ENCODE results near the gene ZNF580.

The ZNF580 gene

DNA sequence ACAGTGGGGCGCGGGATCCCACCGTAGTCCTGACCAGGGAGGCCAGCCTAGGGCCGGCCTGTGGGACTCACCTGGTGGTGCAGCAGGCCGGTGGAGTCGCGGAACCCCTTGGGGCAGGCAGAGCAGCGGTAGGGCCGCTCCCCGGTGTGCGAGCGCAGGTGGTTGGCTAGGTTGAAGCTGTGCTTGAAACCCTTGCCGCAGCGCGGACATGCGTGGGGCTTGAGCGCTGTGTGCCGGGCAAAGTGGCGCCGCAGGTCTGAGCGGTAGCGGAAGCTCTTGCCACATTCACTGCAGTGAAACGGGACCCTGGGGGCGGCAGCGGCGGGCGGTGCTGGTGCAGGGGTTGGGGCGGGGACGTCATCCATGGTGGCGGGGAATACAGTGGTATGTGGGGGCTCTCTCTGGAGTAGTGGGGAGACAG, 43.3 kb upstream of the ZNF580 start:
- TF ChIP-seq, protein P1, sequence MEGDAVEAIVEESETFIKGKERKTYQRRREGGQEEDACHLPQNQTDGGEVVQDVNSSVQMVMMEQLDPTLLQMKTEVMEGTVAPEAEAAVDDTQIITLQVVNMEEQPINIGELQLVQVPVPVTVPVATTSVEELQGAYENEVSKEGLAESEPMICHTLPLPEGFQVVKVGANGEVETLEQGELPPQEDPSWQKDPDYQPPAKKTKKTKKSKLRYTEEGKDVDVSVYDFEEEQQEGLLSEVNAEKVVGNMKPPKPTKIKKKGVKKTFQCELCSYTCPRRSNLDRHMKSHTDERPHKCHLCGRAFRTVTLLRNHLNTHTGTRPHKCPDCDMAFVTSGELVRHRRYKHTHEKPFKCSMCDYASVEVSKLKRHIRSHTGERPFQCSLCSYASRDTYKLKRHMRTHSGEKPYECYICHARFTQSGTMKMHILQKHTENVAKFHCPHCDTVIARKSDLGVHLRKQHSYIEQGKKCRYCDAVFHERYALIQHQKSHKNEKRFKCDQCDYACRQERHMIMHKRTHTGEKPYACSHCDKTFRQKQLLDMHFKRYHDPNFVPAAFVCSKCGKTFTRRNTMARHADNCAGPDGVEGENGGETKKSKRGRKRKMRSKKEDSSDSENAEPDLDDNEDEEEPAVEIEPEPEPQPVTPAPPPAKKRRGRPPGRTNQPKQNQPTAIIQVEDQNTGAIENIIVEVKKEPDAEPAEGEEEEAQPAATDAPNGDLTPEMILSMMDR (IDR thresholded peaks at IDR 0.05; ENCODE audit: borderline replicate concordance, insufficient read depth, low read depth, low read length): no peak

DNA sequence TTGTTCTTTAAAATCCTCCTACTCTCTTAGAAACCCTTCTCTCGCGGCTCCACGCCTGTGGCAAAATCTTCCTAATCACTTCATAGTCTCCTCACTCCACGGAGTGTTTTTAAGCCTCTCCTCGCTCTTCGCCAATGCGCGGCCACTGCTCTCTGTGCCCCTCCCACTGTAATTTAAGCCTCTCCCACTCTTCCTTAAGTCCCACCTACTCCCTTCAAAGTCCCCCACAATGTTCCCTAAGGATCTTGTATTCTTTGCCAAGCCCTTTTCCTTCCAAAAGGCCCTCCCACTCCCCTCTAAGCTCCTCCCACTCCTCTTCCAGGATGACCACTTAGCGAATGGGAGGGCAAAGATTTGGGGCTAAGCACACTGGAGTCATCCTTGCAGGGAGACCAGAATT, 42.8 kb upstream of the ZNF580 start:
- TF ChIP-seq, protein P1 (IDR thresholded peaks at IDR 0.05; ENCODE audit: borderline replicate concordance, insufficient read depth, low read depth, low read length): no peak
- no peak overlapping the region for H3K4me3 ChIP-seq (ENCODE audit: low read depth, low read length)

More for the DNA sequence above, 43.3 kb upstream of the ZNF580 start:
- no peak overlapping the region for H3K4me3 ChIP-seq (ENCODE audit: low read depth, low read length)

DNA sequence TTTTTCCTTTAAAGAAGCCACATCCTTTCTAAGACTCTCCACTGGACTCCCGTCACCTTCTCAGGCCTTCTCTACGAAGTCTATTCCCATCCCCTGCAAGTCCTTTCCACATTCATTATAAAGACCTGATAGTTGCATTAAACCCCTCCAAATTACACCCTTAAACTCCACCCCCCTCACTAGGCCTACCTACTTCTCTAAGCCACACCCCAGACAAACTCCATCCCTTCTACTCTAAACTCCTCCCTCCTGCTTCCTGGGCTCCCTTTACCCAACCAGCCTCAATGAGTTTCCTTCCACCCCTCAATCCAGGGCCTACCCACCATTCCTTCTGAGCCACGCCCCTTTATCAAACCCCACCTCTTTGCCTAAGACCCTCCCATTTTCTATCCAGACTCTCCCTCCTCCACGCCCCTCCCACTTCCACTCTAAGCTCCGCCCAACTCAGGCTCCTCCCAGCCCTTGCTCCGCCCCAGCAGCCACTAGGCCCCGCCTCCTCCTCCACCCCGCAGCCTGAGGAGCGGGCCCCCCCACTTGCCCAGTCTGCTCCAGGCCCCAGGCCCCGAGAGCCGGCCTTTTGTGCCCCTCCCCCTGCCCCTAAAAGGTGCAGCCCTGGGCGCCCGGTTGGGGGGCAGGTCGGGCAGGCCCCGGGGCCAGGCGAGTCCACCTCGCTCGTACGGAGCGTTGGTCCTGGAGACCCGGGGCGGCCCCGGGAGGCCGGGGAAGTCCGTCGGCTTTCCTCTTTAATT, 41.9 kb upstream of the ZNF580 start:
- peak overlapping the region; percentile 95 for H3K4me3 ChIP-seq (ENCODE audit: low read depth, low read length)
- TF ChIP-seq, protein P1 (IDR thresholded peaks at IDR 0.05; ENCODE audit: borderline replicate concordance, insufficient read depth, low read depth, low read length): no peak

DNA sequence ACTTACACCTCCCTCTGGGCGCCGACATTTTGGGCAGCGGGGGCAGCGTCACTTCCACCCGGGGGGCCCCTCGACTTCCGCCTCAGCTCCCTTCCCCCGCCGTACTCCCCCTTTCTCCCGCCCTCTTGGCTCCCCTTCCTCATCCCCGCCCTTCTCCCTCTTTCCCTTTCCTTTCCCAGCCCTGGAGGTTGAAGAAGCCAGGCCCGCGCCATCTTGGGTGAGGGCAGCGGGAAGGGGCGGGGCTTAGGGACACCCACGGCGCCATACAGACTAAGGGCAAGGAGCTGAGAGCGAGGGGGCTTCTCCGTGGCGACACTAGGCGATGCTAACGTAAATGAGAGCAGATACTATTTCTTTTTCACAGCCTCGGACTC, 41.3 kb upstream of the ZNF580 start, which contains the start of gene FIZ1:
Gene FIZ1 (minus strand): TSS at position 50 of the 374 bp plus-strand sequence. CDS start 1,652 bp downstream, outside the sequence.
- H3K4me3 ChIP-seq (ENCODE audit: low read depth, low read length): peak within 1 kb of the TSS; percentile 95
- TF ChIP-seq, protein P1 (IDR thresholded peaks at IDR 0.05; ENCODE audit: borderline replicate concordance, insufficient read depth, low read depth, low read length): no peak

DNA sequence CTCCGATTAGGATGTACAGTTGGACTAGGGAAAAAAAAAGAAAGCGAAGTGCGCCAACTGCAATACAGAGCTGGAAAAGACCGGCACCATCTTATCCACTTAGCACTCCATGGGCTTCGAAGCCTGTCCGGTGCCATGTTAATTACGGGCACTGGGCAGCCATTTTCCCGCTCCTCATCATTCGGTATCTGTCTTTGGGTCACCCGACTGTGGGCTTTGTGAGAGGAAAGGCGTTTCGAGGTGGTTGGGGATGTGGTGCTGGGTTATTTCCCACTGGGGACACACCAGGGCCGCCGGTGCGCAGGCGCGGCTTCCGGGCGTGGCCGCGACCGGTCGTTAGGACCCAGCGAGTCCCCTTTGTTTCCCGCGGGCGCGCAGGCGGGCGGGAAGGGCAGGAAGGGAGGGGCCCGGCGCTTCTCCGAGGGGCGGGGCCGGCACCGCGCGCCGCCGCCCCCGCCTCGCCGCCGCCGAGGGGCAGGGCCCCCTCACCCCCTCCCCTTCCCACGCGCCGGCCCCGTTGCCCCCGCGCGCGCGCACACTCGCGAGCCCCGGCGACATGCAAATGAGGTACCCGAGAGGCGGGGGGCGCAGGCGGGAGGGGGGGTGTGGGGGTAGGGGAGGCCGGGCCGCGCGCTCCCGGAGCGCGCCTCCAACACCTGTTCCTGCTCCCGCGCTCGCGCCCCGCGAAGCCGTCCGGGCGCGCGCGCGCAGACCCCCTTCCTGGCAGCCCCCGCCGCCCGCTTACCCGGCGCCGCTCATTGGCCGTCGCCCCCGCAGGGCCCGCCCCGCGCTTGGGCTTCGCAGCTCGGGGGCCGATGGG, 40.8 kb upstream of the ZNF580 start, which contains the start of gene ZNF524:
Gene ZNF524 (plus strand): TSS at position 447 of the 820 bp plus-strand sequence. CDS start 1,825 bp downstream, outside the sequence.
- H3K4me3 ChIP-seq (ENCODE audit: low read depth, low read length): peak within 1 kb of the TSS; percentile 95
- TF ChIP-seq, protein P1 (IDR thresholded peaks at IDR 0.05; ENCODE audit: borderline replicate concordance, insufficient read depth, low read depth, low read length): no peak

DNA sequence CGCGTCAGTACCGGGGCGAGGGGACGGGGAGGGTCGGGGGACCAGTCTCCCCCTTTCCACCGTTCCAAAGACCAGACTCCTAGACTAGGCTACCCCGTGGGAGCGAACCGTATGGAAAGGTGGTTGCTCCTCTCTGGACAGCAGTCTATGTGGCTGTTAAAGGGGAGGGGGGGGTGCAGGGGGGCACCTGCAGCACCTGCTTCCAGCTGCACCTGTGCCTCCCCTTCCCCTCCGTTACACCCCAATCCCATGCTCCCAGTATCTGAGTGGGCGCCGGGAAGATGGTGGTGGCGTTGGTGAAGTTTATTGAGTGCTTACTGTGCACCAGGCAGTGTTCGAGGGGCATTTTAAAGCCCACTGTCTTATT, 40.2 kb upstream of the ZNF580 start:
- H3K4me3 ChIP-seq (ENCODE audit: low read depth, low read length): peak overlapping the region; percentile 95
- TF ChIP-seq, protein P1 (IDR thresholded peaks at IDR 0.05; ENCODE audit: borderline replicate concordance, insufficient read depth, low read depth, low read length): no peak
